ENCODE results near the gene TRAPPC12. TPM values are rescaled to one million over a fixed set of nuclear protein-coding genes. Genes with fewer than 3 reads are reported as not detected.

TRAPPC12 gene
- total RNA-seq, 6 experiments from 2014 or later = 69.1 to 83.3 (median 74.8) TPM

GRCh38 chr2:3500326-3500899 is 120.9 kb downstream of the TRAPPC12 start:
- H3K27me3 Mint-ChIP-seq (ENCODE audit: insufficient read depth) = peaks cover 2% of the 10 kb centered on the region; the same call in 1 of the 2 replicates
- H3K4me3 Mint-ChIP-seq = no peak overlapping the region
- no peaks in the 10 kb centered on the region for H3K9me3 Mint-ChIP-seq
- no peak for DNase-seq
- H3K27ac Mint-ChIP-seq = no peak overlapping the region
- H3K4me1 Mint-ChIP-seq (ENCODE audit: low read depth) = no peaks in the 10 kb centered on the region
- no peak for TF ChIP-seq CTCF (IDR thresholded peaks at IDR 0.05)
- peaks cover 47% of the 10 kb centered on the region for H3K36me3 Mint-ChIP-seq (ENCODE audit: low read depth)

GRCh38 chr2:3503046-3503445 is 123.6 kb downstream of the TRAPPC12 start:
- no peak overlapping the region; the same call in 1 of the 2 replicates for H3K27ac Mint-ChIP-seq

GRCh38 chr2:3503483-3503882 is 124.0 kb downstream of the TRAPPC12 start:
- Mint-ChIP-seq H3K36me3 (ENCODE audit: low read depth) (peaks cover 52% of the 10 kb centered on the region), H3K4me3 (no peak overlapping the region), H3K27ac (no peak overlapping the region; the same call in 1 of the 2 replicates), H3K4me1 (ENCODE audit: low read depth) (no peaks in the 10 kb centered on the region), H3K9me3 (no peaks in the 10 kb centered on the region), H3K27me3 (ENCODE audit: insufficient read depth) (peaks cover 2% of the 10 kb centered on the region; the same call in 1 of the 2 replicates)
- no peak for TF ChIP-seq CTCF (IDR thresholded peaks at IDR 0.05)
- DNase-seq = no peak

More at GRCh38 chr2:3503046-3503445, 123.6 kb downstream of the TRAPPC12 start:
- Mint-ChIP-seq H3K4me1 (ENCODE audit: low read depth) (no peaks in the 10 kb centered on the region), H3K9me3 (no peaks in the 10 kb centered on the region), H3K4me3 (no peak overlapping the region), H3K27me3 (ENCODE audit: insufficient read depth) (peaks cover 2% of the 10 kb centered on the region; the same call in 1 of the 2 replicates), H3K36me3 (ENCODE audit: low read depth) (peaks cover 52% of the 10 kb centered on the region)
- no peak for TF ChIP-seq CTCF (IDR thresholded peaks at IDR 0.05)
- no peak for DNase-seq

- Mint-ChIP-seq H3K36me3 (ENCODE audit: low read depth) (peaks cover 42% of the 10 kb centered on the region), H3K9me3 (no peaks in the 10 kb centered on the region), H3K4me1 (ENCODE audit: low read depth) (no peaks in the 10 kb centered on the region), H3K27me3 (ENCODE audit: insufficient read depth) (peaks cover 2% of the 10 kb centered on the region; the same call in 1 of the 2 replicates), H3K27ac (no peak overlapping the region), H3K4me3 (no peak overlapping the region)
- TF ChIP-seq CTCF (IDR thresholded peaks at IDR 0.05) = no peak
- no peak for DNase-seq
Observed at GRCh38 chr2:3504741-3505140, 125.2 kb downstream of the TRAPPC12 start.

GRCh38 chr2:3505771-3506170 is 126.3 kb downstream of the TRAPPC12 start:
- no peak overlapping the region for H3K4me3 Mint-ChIP-seq
- DNase-seq = no peak
- H3K27me3 Mint-ChIP-seq (ENCODE audit: insufficient read depth) = peaks cover under 1% of the 10 kb centered on the region; the same call in 1 of the 2 replicates
- no peaks in the 10 kb centered on the region for H3K4me1 Mint-ChIP-seq (ENCODE audit: low read depth)
- TF ChIP-seq CTCF (IDR thresholded peaks at IDR 0.05) = no peak
- H3K27ac Mint-ChIP-seq = no peak overlapping the region
- H3K9me3 Mint-ChIP-seq = no peaks in the 10 kb centered on the region
- peaks cover 49% of the 10 kb centered on the region for H3K36me3 Mint-ChIP-seq (ENCODE audit: low read depth)

Data from HFFc6 (cell line).